Cortex of kidney (tissue), 1 donor: ENCODE measurements around the gene DRD2.

Experiments used
- DNase-seq: peaks from one replicate; lab custom pipeline; 2025; lab: John Stamatoyannopoulos, UW

Gene DRD2

DNA sequence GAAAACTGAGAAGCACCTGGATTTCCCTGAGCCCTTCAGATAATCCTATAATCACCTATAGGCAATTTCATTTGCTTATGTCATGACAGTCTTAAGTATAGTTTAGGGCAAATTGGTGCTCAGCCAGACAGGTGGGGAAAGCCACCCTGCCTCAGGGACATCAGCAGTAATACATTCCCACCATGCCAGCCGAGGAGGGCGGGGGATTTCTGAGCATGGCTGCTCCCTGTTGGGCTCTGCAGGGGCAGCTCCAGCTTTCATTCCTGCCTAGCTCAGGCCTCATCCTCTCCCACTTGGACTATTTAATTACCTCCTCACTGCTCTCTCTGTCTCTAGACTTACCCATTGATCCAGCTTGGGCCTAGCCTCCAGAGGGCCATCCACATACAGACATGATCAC is 9.0 kb upstream of the DRD2 start:
- DNase-seq: no peak

DNA sequence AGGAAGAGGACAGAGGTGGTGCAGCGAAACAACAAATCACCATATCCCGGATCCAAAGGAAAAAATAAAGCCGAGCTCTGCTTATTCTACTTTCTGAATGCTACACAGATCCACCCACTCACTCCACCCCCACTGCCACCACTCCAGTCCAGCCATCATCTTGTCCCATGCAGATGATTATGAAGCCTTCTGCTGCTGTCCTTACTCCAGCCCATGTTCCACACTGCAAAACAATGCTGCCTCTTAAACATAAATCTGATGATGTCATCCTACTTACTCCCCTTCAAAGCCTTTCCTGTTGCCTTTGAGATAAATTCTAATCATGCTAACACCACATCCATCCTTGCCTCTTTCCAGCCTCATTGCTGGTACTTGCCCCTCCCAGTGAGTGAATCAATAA is 6.5 kb upstream of the DRD2 start:
- no peak for DNase-seq

DNA sequence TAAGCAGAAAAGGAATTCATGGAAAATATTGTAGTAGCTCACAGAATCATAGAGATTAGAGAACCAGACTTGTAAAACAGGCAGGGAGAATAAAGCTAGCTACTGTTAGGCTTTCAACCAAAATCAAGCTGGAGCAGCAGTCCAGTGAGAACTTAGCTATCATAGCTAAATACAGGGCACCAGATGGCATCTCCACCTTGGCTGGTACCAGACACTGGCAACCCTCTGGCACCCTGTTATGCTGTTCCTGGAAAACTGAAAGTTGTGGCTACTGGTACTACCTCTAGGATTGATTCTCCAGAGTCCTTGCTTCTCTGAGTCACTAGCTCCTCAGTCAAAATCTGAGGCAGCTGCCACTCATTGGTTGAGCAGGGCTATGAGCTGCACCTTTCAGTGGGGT is 6.0 kb upstream of the DRD2 start:
- no peak for DNase-seq

- DNase-seq: no peak
These were observed 2.1 kb upstream of the DRD2 start for GRCh38 chr11:113477321-113477720.

- DNase-seq: no peak
These were observed 1.4 kb upstream of the DRD2 start for GRCh38 chr11:113476553-113476952.

GRCh38 chr11:113474362-113475159 is 637 bp downstream of the DRD2 start:
- DNase-seq: no peak

- DNase-seq: no peak
These were observed 1.2 kb downstream of the DRD2 start for GRCh38 chr11:113473983-113474361.

DNA sequence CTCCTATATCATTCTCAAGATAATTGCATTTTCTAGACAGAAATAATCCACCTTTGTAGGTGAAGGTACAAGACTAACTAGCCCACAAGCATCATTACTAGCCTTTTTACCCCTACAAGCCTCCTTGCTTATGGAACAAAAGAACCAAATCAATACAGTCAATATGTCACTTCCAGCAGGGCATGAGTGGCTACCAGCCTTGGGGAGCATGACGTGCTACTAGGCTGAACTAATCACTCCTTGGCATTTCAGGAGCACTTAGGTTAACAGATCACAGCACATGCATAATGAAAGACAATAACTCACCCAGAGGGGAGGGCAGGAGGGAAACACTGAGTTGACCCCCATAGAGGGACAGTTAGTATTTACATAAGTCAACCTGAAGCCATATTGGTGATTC is 2.7 kb downstream of the DRD2 start:
- DNase-seq: no peak

DNA sequence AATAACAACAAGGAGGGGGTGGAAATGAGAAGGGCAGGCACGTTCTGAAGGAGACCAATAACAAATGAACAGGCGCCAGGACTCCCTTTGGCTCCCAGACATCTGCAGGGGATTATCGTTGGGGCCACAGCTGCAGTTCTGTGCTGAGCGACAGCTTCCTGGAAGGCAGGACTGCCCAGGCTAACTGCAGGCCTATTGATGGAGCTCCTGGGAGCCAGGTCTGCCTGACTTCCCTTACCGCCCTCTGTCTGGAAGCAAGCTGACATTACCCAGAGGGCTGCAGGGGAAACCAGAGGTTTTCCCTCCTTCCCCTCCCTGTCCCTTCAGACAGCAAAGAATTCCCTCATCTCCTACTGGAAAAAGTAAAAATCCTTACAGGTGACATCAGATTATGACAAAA is 5.0 kb downstream of the DRD2 start:
- no peak for DNase-seq

GRCh38 chr11:113468726-113469345 is 6.4 kb downstream of the DRD2 start:
- DNase-seq: no peak

DNA sequence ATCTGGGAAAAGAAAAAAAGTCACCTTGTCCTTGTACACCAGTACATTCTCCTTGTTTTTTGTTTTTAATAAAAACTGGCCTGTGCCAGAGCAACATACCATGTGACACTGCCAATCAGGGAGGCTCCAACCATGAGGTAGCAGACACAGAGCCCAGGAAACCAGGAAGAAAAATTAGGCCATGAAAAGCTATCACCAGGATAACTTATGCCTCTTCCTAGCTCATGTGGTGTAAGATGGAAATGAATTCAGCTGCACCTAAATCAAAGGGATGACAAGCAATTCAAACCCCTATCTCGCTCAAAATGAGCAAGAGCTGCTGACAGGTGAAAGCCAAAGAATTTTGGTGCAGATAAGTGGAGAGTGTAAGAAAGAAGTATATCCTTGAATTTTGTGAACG is 7.7 kb downstream of the DRD2 start:
- DNase-seq: no peak

GRCh38 chr11:113465786-113466185 is 9.4 kb downstream of the DRD2 start:
- DNase-seq: no peak

DNA sequence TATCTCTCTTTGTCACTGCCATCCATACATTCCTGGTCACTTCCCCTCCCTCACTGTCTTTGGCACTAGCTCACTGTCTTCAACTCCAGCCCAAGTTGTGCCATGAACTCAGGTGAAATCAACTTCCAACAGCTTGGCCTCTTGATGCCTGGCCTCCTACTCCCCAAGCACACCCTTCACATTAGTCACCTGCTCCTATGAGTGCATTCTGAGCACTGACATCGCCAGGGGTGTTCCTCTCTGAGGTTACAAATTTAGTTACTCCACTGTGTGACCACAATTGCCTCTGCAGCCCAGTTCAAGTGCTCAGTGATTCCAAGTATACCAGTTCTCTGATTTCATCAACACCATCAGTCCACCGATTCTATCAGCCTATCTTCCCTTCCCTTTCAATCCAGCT is 10.8 kb downstream of the DRD2 start:
- DNase-seq: no peak

GRCh38 chr11:113462830-113463229 is 12.4 kb downstream of the DRD2 start:
- DNase-seq: no peak

DNA sequence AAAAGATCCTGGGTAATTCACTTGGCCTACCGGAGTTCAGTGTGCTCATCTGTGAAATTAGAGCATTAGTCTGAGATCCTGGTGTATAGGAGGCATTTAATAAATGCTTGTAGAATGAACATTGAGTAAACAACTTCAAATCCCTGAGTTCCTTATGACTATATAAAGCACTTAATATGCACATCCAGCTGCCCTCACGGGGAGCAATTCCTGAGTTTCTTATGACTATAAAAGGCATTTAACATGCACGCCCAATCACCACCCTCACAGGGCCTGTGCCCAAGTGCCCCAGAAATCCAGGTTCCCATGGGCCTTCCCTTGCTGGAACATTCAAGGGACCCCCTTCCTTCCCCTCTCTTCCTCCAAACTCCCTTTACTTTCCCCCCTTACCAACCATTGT is 13.6 kb downstream of the DRD2 start:
- DNase-seq: no peak

- no peak for DNase-seq
These were observed 14.7 kb downstream of the DRD2 start for GRCh38 chr11:113460469-113460868.

DNA sequence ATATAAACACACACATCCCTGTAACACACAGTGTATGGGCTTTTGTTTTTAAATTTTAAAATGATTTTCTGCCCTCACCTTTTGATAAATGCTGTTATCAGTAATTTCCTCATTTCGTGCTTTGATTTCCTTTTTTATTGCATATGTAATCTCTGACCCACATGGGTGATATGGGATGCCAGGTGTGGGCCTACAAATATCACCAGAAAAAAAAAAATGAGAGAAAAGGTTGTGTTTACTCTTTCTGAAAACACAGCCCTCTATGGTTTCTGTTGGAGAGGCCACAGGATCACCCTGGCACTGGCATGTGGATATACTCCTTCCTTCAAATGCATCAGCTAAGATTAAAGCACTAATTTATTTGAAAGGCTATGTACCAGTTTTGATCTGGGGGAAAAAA is 17.0 kb downstream of the DRD2 start:
- no peak for DNase-seq

- DNase-seq: no peak
These were observed 17.4 kb downstream of the DRD2 start for GRCh38 chr11:113457784-113458183.

DNA sequence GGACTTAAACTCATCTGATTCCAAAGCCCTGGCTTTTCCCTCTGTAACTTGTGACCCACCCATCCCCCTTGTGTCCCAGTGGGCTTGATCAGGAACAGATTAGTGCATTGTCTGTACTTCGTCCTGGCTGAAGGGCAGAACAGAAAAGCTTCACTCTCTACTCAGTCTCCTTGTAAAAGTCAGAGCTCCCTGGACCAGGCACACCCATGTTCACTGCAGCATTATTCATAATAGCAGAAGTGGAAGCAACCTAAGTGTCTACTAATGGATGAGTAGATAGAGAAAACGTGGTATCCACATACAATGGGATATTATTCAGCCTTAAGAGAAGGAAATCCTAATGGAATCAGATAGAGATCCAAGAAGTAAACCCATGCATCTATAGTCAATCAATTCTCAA is 20.7 kb downstream of the DRD2 start:
- no peak for DNase-seq

GRCh38 chr11:113449743-113450142 is 25.5 kb downstream of the DRD2 start:
- DNase-seq: no peak

- no peak for DNase-seq
These were observed 26.9 kb downstream of the DRD2 start for GRCh38 chr11:113448316-113448677.

DNA sequence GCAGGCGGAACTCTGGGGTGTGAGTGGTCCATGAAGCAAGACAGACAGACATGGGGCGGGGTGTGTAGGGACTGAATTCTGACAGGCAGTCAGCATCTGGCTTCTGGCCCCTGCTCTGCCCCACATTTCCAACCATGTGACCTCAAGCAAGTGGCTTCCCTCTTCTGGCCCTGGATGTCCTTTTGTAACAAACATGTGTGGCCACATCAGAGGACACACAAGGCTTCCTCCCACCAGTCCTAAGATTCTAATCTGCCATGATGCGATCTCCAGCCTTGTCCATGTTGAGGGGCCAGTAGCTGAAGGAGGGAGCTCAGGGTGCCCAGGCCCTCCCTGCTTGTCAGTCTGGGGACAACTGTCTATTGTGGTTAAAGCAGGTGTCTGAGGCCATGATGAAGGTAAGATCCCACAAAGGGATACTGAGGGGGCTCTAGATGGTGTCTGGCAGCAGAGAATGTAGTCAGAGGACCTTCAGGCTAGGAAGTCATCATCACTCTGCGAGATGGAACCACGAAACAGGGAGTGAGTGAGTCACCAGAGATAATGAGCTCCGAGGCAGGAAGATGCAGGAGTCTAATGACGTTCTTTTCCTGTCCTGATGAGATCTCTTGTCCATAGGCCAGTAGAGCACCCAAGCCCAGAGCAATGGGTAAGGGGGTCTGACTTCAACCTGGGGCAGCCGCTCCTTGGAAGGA is 27.4 kb downstream of the DRD2 start:
- no peak for DNase-seq

DNA sequence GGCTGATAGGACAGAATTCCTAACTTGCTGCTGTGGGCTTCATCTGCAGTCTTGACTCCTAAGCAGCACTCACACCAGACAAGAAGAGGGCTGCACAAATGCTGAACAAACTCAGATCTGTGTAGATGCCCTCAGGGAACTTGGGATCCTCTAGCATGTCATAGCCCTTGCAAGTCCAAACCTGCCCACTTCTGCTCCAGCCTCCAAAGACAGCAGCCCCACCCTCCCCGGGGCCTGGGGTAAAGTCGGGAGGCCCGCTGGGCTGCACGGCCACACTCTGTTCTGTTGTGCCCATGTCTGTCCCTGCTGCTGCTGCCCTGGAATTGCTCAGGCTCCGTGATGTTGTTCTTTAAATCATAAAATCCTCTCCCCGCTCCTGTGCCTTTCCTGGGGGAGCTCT is 28.3 kb downstream of the DRD2 start:
- DNase-seq: no peak
